Measurements from ENCODE around the gene PACSIN2.
A peak's percentile ranks its signal among the peaks of the same experiment; 100 is the strongest.

PACSIN2 gene

DNA sequence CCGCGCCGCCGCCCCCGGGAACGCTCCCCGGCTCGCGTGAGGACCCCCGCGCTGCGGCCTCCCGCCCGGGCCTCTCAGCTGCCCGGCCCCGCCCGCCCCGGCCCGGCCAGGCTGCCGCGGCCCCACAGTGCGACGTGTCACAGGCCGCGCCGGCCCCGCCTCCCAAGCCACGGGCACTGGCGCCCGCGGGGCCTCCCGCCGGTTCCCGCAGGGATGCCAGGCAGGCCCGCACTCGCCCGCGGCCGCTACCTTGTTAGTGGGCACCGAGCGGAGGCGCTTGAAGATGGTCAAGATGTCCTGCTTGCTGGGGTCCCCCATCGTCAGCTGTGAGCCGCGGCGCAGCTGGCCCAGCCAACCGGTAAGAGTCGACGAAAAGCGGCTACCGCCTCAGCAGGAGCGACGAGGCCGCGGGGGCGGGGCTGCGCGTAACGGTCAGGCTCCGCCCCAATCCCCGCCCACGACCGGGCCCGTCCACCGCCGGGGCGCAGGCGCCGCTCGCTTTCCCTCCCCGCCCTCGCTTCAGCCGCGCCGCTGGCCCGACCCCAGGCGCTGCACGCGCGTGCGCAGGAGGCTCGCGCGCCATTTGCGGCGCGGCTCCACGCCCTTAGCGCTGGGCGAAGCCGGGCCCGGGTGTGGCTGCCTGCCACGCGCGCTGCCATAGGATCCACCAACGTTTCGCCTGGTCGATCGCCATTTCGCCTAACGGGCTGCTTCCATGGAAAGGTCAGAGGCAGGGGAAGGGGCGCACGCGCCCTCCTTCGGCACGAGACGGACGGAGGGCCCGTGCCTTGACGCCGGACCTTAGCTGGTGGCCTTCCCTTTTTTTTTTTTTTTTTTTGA is 157.9 kb downstream of the PACSIN2 start, which contains the start of gene ARFGAP3:
TSS of gene ARFGAP3 (minus strand) at position 409 of the 840 bp plus-strand sequence. CDS start at position 318, 91 bp downstream.
- peak; percentile 92 for DNase-seq (ENCODE audit: low spot score)

DNA sequence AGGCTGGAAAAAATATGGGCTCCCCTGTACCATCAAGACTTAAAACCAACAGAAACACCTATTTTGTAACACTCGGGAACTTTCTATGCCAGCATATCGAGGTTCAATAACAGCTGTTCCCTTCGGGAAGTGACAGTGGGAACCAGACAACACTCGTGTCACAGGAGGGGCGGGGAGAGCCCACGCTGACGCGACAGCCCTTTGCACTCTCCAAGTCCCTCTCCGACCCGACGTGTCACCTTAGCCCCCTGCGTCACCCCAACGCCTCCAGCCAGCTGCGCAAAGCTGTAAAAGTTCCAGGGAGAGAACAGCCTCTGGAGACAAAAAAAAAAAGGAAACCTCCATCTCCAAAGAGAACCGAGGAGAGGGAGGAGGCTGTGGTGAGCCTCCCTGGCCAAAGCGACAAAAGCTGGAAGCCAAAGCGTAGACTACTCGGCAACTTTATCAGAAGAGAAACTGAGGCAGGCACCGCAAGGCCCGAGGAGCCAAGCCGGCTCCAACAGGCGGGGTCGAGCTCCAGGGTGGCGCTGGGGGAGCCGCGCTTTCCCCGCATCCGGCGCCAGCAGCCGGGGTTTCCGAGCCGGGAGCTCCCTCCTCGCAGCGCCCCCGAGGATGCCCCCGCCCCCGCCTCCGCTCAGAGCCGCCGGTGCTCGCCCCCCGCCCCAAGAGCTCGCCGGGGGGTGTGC is 158.6 kb downstream of the PACSIN2 start:
- peak; percentile 38 for DNase-seq (ENCODE audit: low spot score)

DNA sequence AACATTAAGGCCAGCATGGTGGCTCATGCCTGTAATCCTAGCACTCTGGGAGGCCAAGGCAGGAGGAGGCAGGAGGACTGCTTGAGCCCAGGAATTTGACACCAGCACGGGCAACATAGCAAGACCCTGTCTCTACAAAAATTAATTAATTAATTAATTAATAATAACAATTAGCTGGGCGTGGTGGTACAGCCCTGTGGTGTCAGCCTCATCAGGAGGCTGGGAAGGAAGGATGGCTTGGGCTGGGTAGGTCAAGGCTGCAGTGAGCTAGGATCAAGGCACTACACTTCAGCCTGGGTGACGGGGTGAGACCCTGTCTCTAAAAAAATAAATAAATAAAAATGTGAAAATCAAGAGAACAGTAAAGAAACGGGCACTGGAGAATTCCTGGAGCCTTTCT is 159.2 kb downstream of the PACSIN2 start:
- DNase-seq (ENCODE audit: low spot score) = no peak

GRCh38 chr22:42855211-42855610 is 159.7 kb downstream of the PACSIN2 start:
- no peak for DNase-seq (ENCODE audit: low spot score)

DNA sequence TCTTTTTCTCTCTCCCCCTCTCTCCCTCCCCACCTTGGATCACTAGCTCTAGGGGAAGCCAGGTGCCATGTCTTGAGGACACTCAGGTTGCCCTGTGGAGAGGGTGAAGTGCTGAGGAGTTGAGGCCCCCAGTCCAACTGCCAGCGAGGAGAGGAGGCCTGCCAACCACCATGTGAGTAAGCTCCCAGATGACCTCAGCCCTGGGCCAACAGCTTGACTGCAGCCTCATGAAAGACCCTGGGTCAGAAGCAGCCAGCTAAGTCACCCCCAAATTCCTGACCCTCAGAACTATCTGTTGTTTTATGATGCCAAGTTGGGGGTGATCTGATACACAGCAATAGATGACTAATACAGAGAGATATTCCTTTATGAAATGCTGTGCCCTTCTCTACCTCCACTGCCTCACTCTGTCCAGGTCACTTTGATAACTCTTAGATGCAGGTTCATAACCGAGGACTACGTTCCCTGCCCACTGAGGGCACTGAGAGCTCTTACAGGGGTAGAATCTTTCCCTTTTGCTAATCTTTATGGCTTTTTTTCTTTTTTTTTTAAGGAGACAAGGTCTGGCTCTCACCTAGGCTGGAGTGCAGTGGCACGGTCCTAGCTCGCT is 165.9 kb downstream of the PACSIN2 start:
- no peak for DNase-seq (ENCODE audit: low spot score)

DNA sequence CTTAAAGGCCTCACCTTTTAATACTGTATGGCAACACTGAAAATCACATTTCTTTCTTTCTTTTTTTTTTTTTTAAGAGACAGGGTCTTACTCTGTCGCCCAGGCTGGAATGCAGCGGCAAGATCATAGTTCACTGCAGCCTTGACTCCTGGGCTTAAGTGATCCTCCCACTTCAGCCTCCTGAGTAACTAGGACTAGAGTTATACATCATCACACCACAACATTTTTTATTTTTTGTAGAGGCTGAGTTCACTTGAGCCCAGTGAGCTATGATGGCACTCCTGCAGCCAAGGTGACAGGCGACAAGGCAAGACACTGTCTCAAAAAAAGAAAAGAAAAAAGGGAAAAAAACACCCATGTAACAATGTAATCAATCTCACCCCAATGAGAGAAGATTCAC is 167.8 kb downstream of the PACSIN2 start:
- no peak for DNase-seq (ENCODE audit: low spot score)

GRCh38 chr22:42844756-42845155 is 170.2 kb downstream of the PACSIN2 start:
- no peak for DNase-seq (ENCODE audit: low spot score)

DNA sequence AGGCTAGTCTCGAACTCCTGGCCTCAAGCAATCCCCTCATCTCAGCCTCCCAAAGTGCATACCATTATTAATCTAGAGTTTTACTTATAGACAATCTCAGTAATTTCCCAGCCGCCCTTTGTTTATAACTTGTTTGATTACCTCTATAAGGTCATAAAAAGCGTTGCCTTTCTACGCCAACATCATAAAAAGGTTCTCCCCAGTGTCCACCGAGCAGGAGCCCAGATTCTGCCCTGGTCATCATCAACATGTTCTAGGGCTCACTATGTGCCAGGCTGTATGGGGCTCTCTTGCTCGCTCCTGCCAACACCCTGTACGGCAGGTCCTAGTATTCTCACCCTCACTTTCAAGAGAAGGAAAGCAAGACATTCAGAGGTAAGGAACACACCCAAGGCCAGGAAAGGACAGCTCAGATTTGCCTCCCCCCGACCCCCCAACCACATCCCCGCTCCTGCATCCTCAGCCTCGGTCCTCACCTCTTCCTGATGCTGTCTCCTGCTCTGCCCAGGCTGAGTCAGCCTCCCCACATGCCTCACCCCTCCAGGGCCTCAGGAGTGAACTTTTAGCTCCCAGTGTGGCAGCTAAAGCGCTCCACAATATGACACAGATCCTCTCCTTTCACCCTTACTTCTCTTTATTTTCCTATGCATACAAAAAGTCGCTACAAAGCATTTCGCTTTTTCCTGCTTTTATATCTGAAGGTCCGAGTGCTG is 172.1 kb downstream of the PACSIN2 start:
- no peak for DNase-seq (ENCODE audit: low spot score)

DNA sequence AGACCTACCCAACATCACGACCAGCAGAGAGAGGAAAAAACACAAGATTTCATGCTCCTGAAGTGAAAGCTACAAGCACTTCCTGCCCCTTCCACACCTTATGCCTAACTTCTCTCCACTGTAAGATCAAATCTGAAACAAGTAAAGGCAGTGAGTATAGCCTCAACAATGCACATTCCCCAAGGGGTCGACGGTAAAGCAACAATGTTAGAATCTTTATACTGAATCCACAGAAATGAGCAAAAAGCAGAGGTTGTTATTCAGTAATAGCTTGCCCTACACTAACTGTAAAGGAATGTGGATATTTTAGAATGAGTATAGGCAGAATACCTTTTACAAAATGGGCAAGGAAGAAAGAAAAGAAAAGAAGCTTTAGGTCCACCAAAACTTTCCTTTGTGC is 173.5 kb downstream of the PACSIN2 start:
- DNase-seq (ENCODE audit: low spot score) = no peak

GRCh38 chr22:42837556-42837955 is 177.4 kb downstream of the PACSIN2 start:
- no peak for DNase-seq (ENCODE audit: low spot score)

- no peak for DNase-seq (ENCODE audit: low spot score)
Measured at GRCh38 chr22:42836026-42836425, 178.9 kb downstream of the PACSIN2 start.

GRCh38 chr22:42834177-42834949 is 180.6 kb downstream of the PACSIN2 start:
- no peak for DNase-seq (ENCODE audit: low spot score)

DNA sequence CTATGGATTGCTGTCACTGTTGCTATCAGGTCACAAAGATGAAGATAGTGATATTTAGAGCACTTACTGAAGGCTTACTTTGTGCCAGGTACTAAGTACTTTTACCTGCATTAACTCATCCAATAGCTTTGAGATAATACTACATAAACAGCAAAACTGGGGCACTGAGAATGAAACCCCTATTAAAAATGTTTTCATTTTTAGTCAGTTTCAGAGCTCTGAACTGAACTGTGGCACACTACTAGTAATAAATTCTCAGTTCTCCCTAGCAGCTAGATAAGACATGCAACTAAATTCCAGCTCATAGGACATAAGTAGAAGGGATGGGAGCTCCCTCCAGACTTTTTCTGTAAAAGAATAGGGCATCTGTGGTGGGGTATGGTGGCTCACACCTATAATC is 181.8 kb downstream of the PACSIN2 start:
- DNase-seq (ENCODE audit: low spot score) = no peak

DNA sequence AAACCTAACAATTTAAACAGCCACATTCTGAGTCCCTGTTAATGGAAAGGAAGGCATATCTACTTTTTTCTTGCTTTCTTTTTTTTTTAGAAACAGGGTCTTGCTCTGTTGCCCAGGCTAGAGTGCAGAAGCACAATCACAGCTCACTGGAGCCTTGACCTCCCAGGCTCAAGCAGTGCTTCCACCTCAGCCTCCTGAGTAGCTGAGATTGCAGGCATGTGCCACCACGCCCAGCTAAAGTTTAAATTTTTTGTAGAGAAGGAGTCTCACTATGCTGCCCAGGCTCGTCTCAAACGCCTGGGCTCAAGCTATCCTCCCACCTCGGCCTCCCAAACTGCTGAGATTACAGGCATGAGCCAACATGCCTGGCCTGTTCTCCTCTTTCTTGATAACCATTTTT is 183.2 kb downstream of the PACSIN2 start:
- DNase-seq (ENCODE audit: low spot score) = no peak

GRCh38 chr22:42830161-42830560 is 184.8 kb downstream of the PACSIN2 start:
- no peak for DNase-seq (ENCODE audit: low spot score)

- no peak for DNase-seq (ENCODE audit: low spot score)
Measured at GRCh38 chr22:42829302-42829701, 185.6 kb downstream of the PACSIN2 start.

- DNase-seq (ENCODE audit: low spot score) = no peak
Measured at GRCh38 chr22:42825796-42826195, 189.2 kb downstream of the PACSIN2 start.

DNA sequence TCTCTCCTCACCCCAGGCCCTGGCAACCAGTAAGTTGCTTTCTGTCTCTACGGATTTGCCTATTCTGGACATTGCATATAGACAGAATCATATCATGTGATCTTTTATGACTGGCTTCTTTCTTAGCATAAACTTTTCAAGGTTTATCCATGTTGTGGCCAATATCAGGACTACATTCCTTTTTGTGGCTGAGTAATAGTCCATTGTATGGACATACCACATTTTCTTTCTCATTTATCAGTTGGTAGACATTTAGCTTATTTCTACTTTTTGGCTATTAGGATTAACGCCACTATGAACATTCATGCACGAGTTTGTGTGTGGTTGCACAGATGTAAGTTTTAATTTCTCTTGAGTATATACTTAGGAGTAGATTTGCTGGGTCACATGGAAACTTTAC is 193.6 kb downstream of the PACSIN2 start:
- DNase-seq (ENCODE audit: low spot score) = no peak

- peak; percentile 50 for DNase-seq (ENCODE audit: low spot score)
Measured at GRCh38 chr22:42820045-42820763, 194.7 kb downstream of the PACSIN2 start.
